ENCODE results near the gene DHRS11. TPM values are rescaled to one million over a fixed set of nuclear protein-coding genes. Genes with fewer than 3 reads are reported as not detected.

DHRS11 gene
- polyA plus RNA-seq, 1 experiment: 8.5 TPM

GRCh38 chr17:36617773-36618172 lies 26.1 kb downstream of the DHRS11 start:
- TF ChIP-seq, protein P1, sequence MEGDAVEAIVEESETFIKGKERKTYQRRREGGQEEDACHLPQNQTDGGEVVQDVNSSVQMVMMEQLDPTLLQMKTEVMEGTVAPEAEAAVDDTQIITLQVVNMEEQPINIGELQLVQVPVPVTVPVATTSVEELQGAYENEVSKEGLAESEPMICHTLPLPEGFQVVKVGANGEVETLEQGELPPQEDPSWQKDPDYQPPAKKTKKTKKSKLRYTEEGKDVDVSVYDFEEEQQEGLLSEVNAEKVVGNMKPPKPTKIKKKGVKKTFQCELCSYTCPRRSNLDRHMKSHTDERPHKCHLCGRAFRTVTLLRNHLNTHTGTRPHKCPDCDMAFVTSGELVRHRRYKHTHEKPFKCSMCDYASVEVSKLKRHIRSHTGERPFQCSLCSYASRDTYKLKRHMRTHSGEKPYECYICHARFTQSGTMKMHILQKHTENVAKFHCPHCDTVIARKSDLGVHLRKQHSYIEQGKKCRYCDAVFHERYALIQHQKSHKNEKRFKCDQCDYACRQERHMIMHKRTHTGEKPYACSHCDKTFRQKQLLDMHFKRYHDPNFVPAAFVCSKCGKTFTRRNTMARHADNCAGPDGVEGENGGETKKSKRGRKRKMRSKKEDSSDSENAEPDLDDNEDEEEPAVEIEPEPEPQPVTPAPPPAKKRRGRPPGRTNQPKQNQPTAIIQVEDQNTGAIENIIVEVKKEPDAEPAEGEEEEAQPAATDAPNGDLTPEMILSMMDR (IDR thresholded peaks at IDR 0.05; ENCODE audit: insufficient read depth, low read depth, low read length): no peak
- CTCF ChIA-PET: interaction anchor here (1.3 to 7.3 kb wide), 3 partner anchors 8 to 15 kb away, joined by 4 to 48 read pairs (median 37); partner anchors contain the start of gene MRM1
- POLR2A ChIA-PET: no interaction called here
- no peak overlapping the region for H3K4me3 ChIP-seq (ENCODE audit: low read depth, low read length)
- no peak for DNase-seq (ENCODE audit: low read depth)
- peaks cover 5% of the 10 kb centered on the region; the same call in 1 of the 2 replicates for H3K27me3 ChIP-seq (ENCODE audit: control insufficient read depth, insufficient read depth, low read length)
- no peaks in the 10 kb centered on the region for H3K36me3 ChIP-seq (ENCODE audit: control insufficient read depth, insufficient read depth, low read length)

DNA sequence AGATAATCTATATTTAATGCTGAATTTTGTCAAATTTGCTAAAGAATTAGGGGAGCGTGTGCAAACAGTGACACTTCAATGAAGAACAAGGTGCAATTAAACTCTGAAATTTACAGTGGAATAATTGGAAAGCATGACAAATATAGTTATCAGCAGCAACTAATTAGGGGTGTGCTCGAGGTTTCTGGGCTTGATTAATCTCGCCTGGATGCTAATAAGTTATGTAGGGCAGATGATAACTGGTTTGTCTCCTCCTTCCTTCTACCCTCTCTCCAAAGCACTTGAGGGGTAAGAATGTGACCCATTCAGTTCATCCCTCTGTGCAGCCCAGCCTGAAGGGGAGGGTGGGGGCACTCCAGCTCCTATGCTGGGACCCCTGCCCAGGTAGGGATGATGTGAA lies 31.6 kb downstream of the DHRS11 start:
- CTCF ChIA-PET: interaction anchor here (0.6 to 4.0 kb wide), 3 partner anchors 13 to 424 kb away, joined by 4 to 35 read pairs (median 16); partner anchors contain the start of gene MRM1
- Histone ChIP-seq H3K4me3 (ENCODE audit: low read depth, low read length) (no peak overlapping the region), H3K36me3 (ENCODE audit: control insufficient read depth, insufficient read depth, low read length) (no peaks in the 10 kb centered on the region), H3K27me3 (ENCODE audit: control insufficient read depth, insufficient read depth, low read length) (peaks cover 8% of the 10 kb centered on the region)
- TF ChIP-seq, protein P1 (IDR thresholded peaks at IDR 0.05; ENCODE audit: insufficient read depth, low read depth, low read length): no peak
- DNase-seq (ENCODE audit: low read depth): no peak
- POLR2A ChIA-PET: no interaction called here

- H3K4me3 ChIP-seq (ENCODE audit: low read depth, low read length): no peak overlapping the region
- ChIA-PET CTCF (interaction anchor here (0.7 to 4.0 kb wide), 15 partner anchors 8 to 631 kb away, joined by 3 to 35 read pairs (median 5); partner anchors contain the start of gene MRM1), POLR2A (no interaction called here)
- peaks cover 6% of the 10 kb centered on the region for H3K27me3 ChIP-seq (ENCODE audit: control insufficient read depth, insufficient read depth, low read length)
- no peaks in the 10 kb centered on the region for H3K36me3 ChIP-seq (ENCODE audit: control insufficient read depth, insufficient read depth, low read length)
- DNase-seq (ENCODE audit: low read depth): no peak
- TF ChIP-seq, protein P1 (IDR thresholded peaks at IDR 0.05; ENCODE audit: insufficient read depth, low read depth, low read length): no peak
These were observed 33.5 kb downstream of the DHRS11 start for GRCh38 chr17:36625188-36625587.

GRCh38 chr17:36627101-36627500 lies 35.4 kb downstream of the DHRS11 start:
- DNase-seq (ENCODE audit: low read depth): no peak
- CTCF ChIA-PET: interaction anchor here (2.8 to 6.7 kb wide), 5 partner anchors 11 to 614 kb away, joined by 21 to 81 read pairs (median 37); partner anchors contain the start of gene MRM1

GRCh38 chr17:36628576-36628975 lies 36.9 kb downstream of the DHRS11 start:
- TF ChIP-seq, protein P1 (IDR thresholded peaks at IDR 0.05; ENCODE audit: insufficient read depth, low read depth, low read length): no peak
- no peak overlapping the region for H3K4me3 ChIP-seq (ENCODE audit: low read depth, low read length)
- CTCF ChIA-PET: interaction anchor here (0.6 to 6.7 kb wide), 18 partner anchors 8 to 922 kb away, joined by 3 to 81 read pairs (median 5); no protein-coding TSS in a partner anchor
- no peak for DNase-seq (ENCODE audit: low read depth)
- peaks cover 18% of the 10 kb centered on the region for H3K27me3 ChIP-seq (ENCODE audit: control insufficient read depth, insufficient read depth, low read length)
- H3K36me3 ChIP-seq (ENCODE audit: control insufficient read depth, insufficient read depth, low read length): no peaks in the 10 kb centered on the region
- POLR2A ChIA-PET: no interaction called here

More at GRCh38 chr17:36627101-36627500, 35.4 kb downstream of the DHRS11 start:
- H3K36me3 ChIP-seq (ENCODE audit: control insufficient read depth, insufficient read depth, low read length): no peaks in the 10 kb centered on the region
- peaks cover 5% of the 10 kb centered on the region for H3K27me3 ChIP-seq (ENCODE audit: control insufficient read depth, insufficient read depth, low read length)
- POLR2A ChIA-PET: no interaction called here
- no peak overlapping the region for H3K4me3 ChIP-seq (ENCODE audit: low read depth, low read length)
- TF ChIP-seq, protein P1 (IDR thresholded peaks at IDR 0.05; ENCODE audit: insufficient read depth, low read depth, low read length): no peak

Data from BJ (cell line).